Gastrocnemius medialis (tissue), 4 donors: ENCODE results near the gene ZNF26.

ENCODE experiments used
- CTCF ChIP-seq, 5 experiments: fragments of 450-650 bp in 3 of 5; fragments of 200-600 bp in 2 of 5; sonication (generic) in 2 of 5; IDR thresholded peaks in 4 of 5; conservative IDR thresholded peaks in 1 of 5; 1 replicate in 4 of 5; 2 replicates in 1 of 5; pipeline ENCODE4 v1.5.1; 2016 to 2019; ENCODE audit warnings: antibody characterized with exemption in 5 of 5, mild to moderate bottlenecking in 3 of 5, moderate library complexity in 3 of 5
- POLR2A ChIP-seq, 2 donors: fragments of 450-650 bp; IDR thresholded peaks; one replicate each; pipeline ENCODE4 v1.6.1; 2017; ENCODE audit warnings: antibody characterized with exemption in 2 of 2, mild to moderate bottlenecking in 2 of 2, moderate library complexity in 2 of 2

- TF ChIP-seq CTCF (IDR thresholded peaks at IDR 0.05 in 4 of 5, conservative IDR thresholded peaks at IDR 0.05 in 1 of 5) (no peak), POLR2A (IDR thresholded peaks at IDR 0.05) (no peak)
These were observed 87.7 kb downstream of the ZNF26 start for GRCh38 chr12:133073836-133074235.
